GM06990 (cell line): ENCODE data around the gene BICD2.

Experiments used
- DNase-seq: peaks from one replicate; pipeline ENCODE4 v3.0.0-alpha.2; 2011; ENCODE audit not compliant: insufficient read length; ENCODE audit errors: extremely low read depth
- H3K27me3 ChIP-seq: replicated peaks from 2 replicates; pipeline ENCODE4 v1.6.0; 2011; ENCODE audit warnings: low read length; ENCODE audit not compliant: control insufficient read depth, insufficient read depth
- H3K36me3 ChIP-seq: 2 replicates; pipeline ENCODE4 v1.5.1; 2011; ENCODE audit warnings: low read length; ENCODE audit not compliant: control insufficient read depth, insufficient read depth
- H3K4me3 ChIP-seq: replicated peaks from 2 replicates; pipeline ENCODE4 v1.5.1; 2011; ENCODE audit warnings: low read depth, mild to moderate bottlenecking, control low read depth, low read length
- CTCF ChIP-seq: IDR thresholded peaks from 2 replicates; pipeline ENCODE4 v1.5.1; 2011; ENCODE audit warnings: low read length, control low read depth, mild to moderate bottlenecking, inconsistent platforms; ENCODE audit not compliant: insufficient read depth, poor library complexity, severe bottlenecking

The BICD2 gene

GRCh38 chr9:92709954-92710353 is 54.7 kb downstream of the BICD2 start:
- no peak for DNase-seq
- H3K36me3 ChIP-seq, result peaks cover 22% of the 10 kb centered on the region
- no peaks in the 10 kb centered on the region for H3K27me3 ChIP-seq
- H3K4me3 ChIP-seq, result no peak overlapping the region
- TF ChIP-seq CTCF, result no peak

- no peak for DNase-seq
- no peak for TF ChIP-seq CTCF
- peaks cover 16% of the 10 kb centered on the region for H3K36me3 ChIP-seq
- no peak overlapping the region for H3K4me3 ChIP-seq
- no peaks in the 10 kb centered on the region for H3K27me3 ChIP-seq
Measured at GRCh38 chr9:92709240-92709639, 55.4 kb downstream of the BICD2 start.

GRCh38 chr9:92707530-92707929 is 57.1 kb downstream of the BICD2 start:
- DNase-seq, result no peak
- Histone ChIP-seq H3K36me3 (peaks cover 7% of the 10 kb centered on the region), H3K27me3 (no peaks in the 10 kb centered on the region), H3K4me3 (no peak overlapping the region)
- no peak for TF ChIP-seq CTCF

- Histone ChIP-seq H3K27me3 (no peaks in the 10 kb centered on the region), H3K36me3 (peaks cover 7% of the 10 kb centered on the region), H3K4me3 (no peak overlapping the region)
- DNase-seq, result no peak
- TF ChIP-seq CTCF, result peak; percentile 81
Measured at GRCh38 chr9:92706218-92706940, 58.3 kb downstream of the BICD2 start.

GRCh38 chr9:92704528-92704927 is 60.1 kb downstream of the BICD2 start:
- TF ChIP-seq CTCF, result no peak

GRCh38 chr9:92696619-92697018 is 68.0 kb downstream of the BICD2 start:
- no peaks in the 10 kb centered on the region for H3K36me3 ChIP-seq
- TF ChIP-seq CTCF, result no peak
- H3K27me3 ChIP-seq, result no peaks in the 10 kb centered on the region
- no peak for DNase-seq
- H3K4me3 ChIP-seq, result no peak overlapping the region

More at GRCh38 chr9:92704528-92704927, 60.1 kb downstream of the BICD2 start:
- no peak for DNase-seq
- Histone ChIP-seq H3K36me3 (peaks cover 2% of the 10 kb centered on the region; the same call in 1 of the 2 replicates), H3K4me3 (no peak overlapping the region), H3K27me3 (no peaks in the 10 kb centered on the region)
